Keratinocyte (primary cell): ENCODE measurements around the gene GTF2H3. TPM values are rescaled to one million over a fixed set of nuclear protein-coding genes. Genes with fewer than 3 reads are reported as not detected.

Experiments used
- DNase-seq: peaks from one replicate; pipeline ENCODE4 v3.0.0-alpha.2; 2011; ENCODE audit warnings: low read depth, missing footprints, low spot score
- FAIRE-seq: peaks from 2 replicates; lab custom pipeline; 2011; peaks lifted over from hg19 to GRCh38; lab: Jason Lieb, UNC
- H2AFZ ChIP-seq: 2 replicates; pipeline ENCODE4 v1.6.0; 2012; ENCODE audit warnings: low read length, control low read depth, inconsistent platforms; ENCODE audit not compliant: control insufficient read depth
- H3K27ac ChIP-seq: 2 replicates; pipeline ENCODE4 v1.5.1; 2011; ENCODE audit warnings: low read length; ENCODE audit not compliant: control insufficient read depth, insufficient read depth
- H3K27me3 ChIP-seq: 3 replicates; pipeline ENCODE4 v1.6.0; 2011; ENCODE audit warnings: low read length; ENCODE audit not compliant: control insufficient read depth, insufficient read depth; ENCODE audit errors: extremely low read depth
- H3K36me3 ChIP-seq, 2 experiments: 2 replicates in 1 of 2; 3 replicates in 1 of 2; pipeline ENCODE4 v1.5.1; 2011; ENCODE audit warnings: low read length in 2 of 2, mild to moderate bottlenecking in 1 of 2; ENCODE audit not compliant: control insufficient read depth in 2 of 2, insufficient read depth in 2 of 2; ENCODE audit errors: extremely low read depth in 1 of 2
- H3K4me1 ChIP-seq: 3 replicates; pipeline ENCODE4 v1.5.1; 2011; ENCODE audit warnings: low read length; ENCODE audit not compliant: control insufficient read depth, insufficient read depth; ENCODE audit errors: extremely low read depth
- H3K4me2 ChIP-seq: 3 replicates; pipeline ENCODE4 v1.6.0; 2011; ENCODE audit warnings: low read depth, low read length; ENCODE audit not compliant: control insufficient read depth, insufficient read depth; ENCODE audit errors: extremely low read depth
- H3K4me3 ChIP-seq, 3 experiments: fragments of 200-600 bp in 1 of 3; sonication (generic) in 1 of 3; 2 replicates in 2 of 3; 3 replicates in 1 of 3; pipeline ENCODE4 v1.5.1; 2011 to 2016; ENCODE audit warnings: low read length in 3 of 3, mild to moderate bottlenecking in 3 of 3, control low read depth in 2 of 3, inconsistent platforms in 1 of 3, low read depth in 1 of 3, mixed read lengths in 1 of 3, mixed run types in 1 of 3, moderate library complexity in 1 of 3; ENCODE audit not compliant: control insufficient read depth in 2 of 3, insufficient read depth in 2 of 3; ENCODE audit errors: extremely low read depth in 1 of 3
- H3K79me2 ChIP-seq: 2 replicates; pipeline ENCODE4 v1.6.0; 2012; ENCODE audit warnings: low read length; ENCODE audit not compliant: control insufficient read depth, insufficient read depth
- H3K9ac ChIP-seq: 3 replicates; pipeline ENCODE4 v1.6.0; 2011; ENCODE audit warnings: low read length; ENCODE audit not compliant: control insufficient read depth, insufficient read depth; ENCODE audit errors: extremely low read depth
- H3K9me1 ChIP-seq: 3 replicates; pipeline ENCODE4 v1.6.0; 2011; ENCODE audit warnings: low read length; ENCODE audit not compliant: control insufficient read depth, insufficient read depth; ENCODE audit errors: extremely low read depth
- H3K9me3 ChIP-seq: 2 replicates; pipeline ENCODE4 v1.5.1; 2012; ENCODE audit warnings: low read depth, low read length; ENCODE audit not compliant: control insufficient read depth
- H4K20me1 ChIP-seq: 3 replicates; pipeline ENCODE4 v1.6.0; 2011; ENCODE audit warnings: low read length; ENCODE audit not compliant: control insufficient read depth, insufficient read depth; ENCODE audit errors: extremely low read depth
- CTCF ChIP-seq, 3 experiments: IDR thresholded peaks in 1 of 3; conservative IDR thresholded peaks in 1 of 3; optimal IDR thresholded peaks in 1 of 3; 2 replicates in 2 of 3; 3 replicates in 1 of 3; pipeline versions ENCODE3 to v1.5.1; 2011; ENCODE audit warnings: low read length in 3 of 3, mild to moderate bottlenecking in 3 of 3, moderate library complexity in 2 of 3, control low read depth in 1 of 3, inconsistent platforms in 1 of 3; ENCODE audit not compliant: insufficient read depth in 2 of 3; ENCODE audit errors: extremely low read depth in 1 of 3
- EZH2 ChIP-seq: IDR thresholded peaks from one replicate; pipeline ENCODE4 v1.6.1; 2012; ENCODE audit warnings: inconsistent platforms, mild to moderate bottlenecking, low read length, moderate library complexity
- dilution Hi-C: fragments of 300-500 bp; cut with MboI; formaldehyde crosslinking; loops from one replicate; pipeline ENCODE4 v1.7.0; 2020; ENCODE audit warnings: low sequenced_read_pairs; ENCODE audit not compliant: extremely low pct_ligation_motif_present
- polyA plus RNA-seq, 5 experiments: library from polyadenylated mRNA; depleted of rRNA in 3 of 5; stranded (reverse) in 3 of 5; stranded (forward) in 1 of 5; unstranded in 1 of 5; fragments of >200 nt; gene quantifications; 1 replicate in 1 of 5; 2 replicates in 3 of 5; 3 replicates in 1 of 5; pipeline versions ENCODE4 v1.2.1 to v1.2.3, GENCODE V29; 2011 to 2012; ENCODE audit warnings: missing spikeins in 2 of 5, low read depth in 1 of 5, low replicate concordance in 1 of 5

Gene GTF2H3
- polyA plus RNA-seq, 1 donor (not counting 4 experiments of a cell fraction or from before 2014, with no cell fraction given): 57.2 TPM

- H4K20me1 ChIP-seq: no peaks in the 10 kb centered on the region
- dilution Hi-C loops: no loop called here
- no peaks in the 10 kb centered on the region for H3K4me1 ChIP-seq
- H3K4me2 ChIP-seq: no peak overlapping the region
- no peak overlapping the region for H3K4me3 ChIP-seq
- no peaks in the 10 kb centered on the region for H3K9me3 ChIP-seq
- peaks cover 1 to 6% of the 10 kb centered on the region in 2 experiments for H3K36me3 ChIP-seq
- no peaks in the 10 kb centered on the region for H3K79me2 ChIP-seq
- no peak overlapping the region for H2AFZ ChIP-seq
- H3K27me3 ChIP-seq: no peaks in the 10 kb centered on the region
- FAIRE-seq (no peak), DNase-seq (no peak)
- no peaks in the 10 kb centered on the region for H3K9me1 ChIP-seq
- H3K9ac ChIP-seq: no peak overlapping the region
- no peak for TF ChIP-seq CTCF (optimal IDR thresholded peaks at IDR 0.05 in 1 of 3, IDR thresholded peaks at IDR 0.05 in 1 of 3, conservative IDR thresholded peaks at IDR 0.05 in 1 of 3; ENCODE audit: extremely low read depth in 1 of 3, insufficient read depth in 2 of 3, low read length in 3 of 3)
- no peak for TF ChIP-seq EZH2
- H3K27ac ChIP-seq: no peak overlapping the region
Observed at GRCh38 chr12:123683964-123684363, 50.3 kb downstream of the GTF2H3 start.

GRCh38 chr12:123686636-123687190 lies 53.1 kb downstream of the GTF2H3 start:
- no peaks in the 10 kb centered on the region for H3K9me3 ChIP-seq
- no peaks in the 10 kb centered on the region for H3K79me2 ChIP-seq
- FAIRE-seq (no peak), DNase-seq (no peak)
- dilution Hi-C loops: no loop called here
- no peaks in the 10 kb centered on the region for H3K27me3 ChIP-seq
- H3K9me1 ChIP-seq: no peaks in the 10 kb centered on the region
- no peak overlapping the region for H3K9ac ChIP-seq
- no peak overlapping the region for H3K4me2 ChIP-seq
- TF ChIP-seq CTCF (optimal IDR thresholded peaks at IDR 0.05 in 1 of 3, IDR thresholded peaks at IDR 0.05 in 1 of 3, conservative IDR thresholded peaks at IDR 0.05 in 1 of 3; ENCODE audit: extremely low read depth in 1 of 3, insufficient read depth in 2 of 3, low read length in 3 of 3) (no peak), EZH2 (no peak)
- H3K27ac ChIP-seq: no peak overlapping the region
- peaks cover 0 to 1% of the 10 kb centered on the region in 2 experiments for H3K36me3 ChIP-seq
- peaks cover 14% of the 10 kb centered on the region for H3K4me1 ChIP-seq
- no peak overlapping the region for H3K4me3 ChIP-seq
- no peaks in the 10 kb centered on the region for H4K20me1 ChIP-seq
- H2AFZ ChIP-seq: no peak overlapping the region
